BJ (cell line): ENCODE data around the gene CTSW. TPM values are rescaled to one million over a fixed set of nuclear protein-coding genes. Genes with fewer than 3 reads are reported as not detected.

Experiments used
- CTCF ChIA-PET: fragments of 350-600 bp; formaldehyde crosslinking; extraction: SDS; loops from one replicate; lab custom pipeline; 2021; ENCODE audit warnings: antibody characterized with exemption, inconsistent platforms; lab: Yijun Ruan, JAX
- POLR2A ChIA-PET: fragments of 300-600 bp; sonication (Branson Sonifier 250); formaldehyde crosslinking; extraction: SDS; loops from one replicate; lab custom pipeline; 2021; ENCODE audit warnings: antibody characterized with exemption; lab: Charles Lee
- DNase-seq: peaks from one replicate; pipeline ENCODE4 v3.0.0-alpha.2; 2011; ENCODE audit warnings: low read depth
- H3K27me3 ChIP-seq: 2 replicates; pipeline ENCODE4 v1.6.0; 2011; ENCODE audit warnings: low read length; ENCODE audit not compliant: control insufficient read depth, insufficient read depth
- H3K36me3 ChIP-seq: 2 replicates; pipeline ENCODE4 v1.5.1; 2011; ENCODE audit warnings: low read length; ENCODE audit not compliant: control insufficient read depth, insufficient read depth
- H3K4me3 ChIP-seq: 2 replicates; pipeline ENCODE4 v1.5.1; 2011; ENCODE audit warnings: low read depth, mild to moderate bottlenecking, control low read depth, low read length
- polyA plus RNA-seq: library from polyadenylated mRNA; depleted of rRNA; stranded (reverse); fragments of >200 nt; gene quantifications from 2 replicates; pipeline ENCODE4 v1.2.3, GENCODE V29; 2011
- TF ChIP-seq, protein P1 (sequence below): IDR thresholded peaks from 2 replicates; pipeline ENCODE4 v1.5.1; 2011; ENCODE audit warnings: low read depth, mild to moderate bottlenecking, control low read depth, inconsistent platforms, low read length, moderate library complexity; ENCODE audit not compliant: insufficient read depth

Gene CTSW
- polyA plus RNA-seq, 1 experiment: 0.21 TPM

GRCh38 chr11:65895482-65895981 is 15.9 kb downstream of the CTSW start:
- DNase-seq: no peak
- POLR2A ChIA-PET: no interaction called here
- Histone ChIP-seq H3K36me3 (peaks cover 7% of the 10 kb centered on the region), H3K4me3 (no peak overlapping the region), H3K27me3 (no peaks in the 10 kb centered on the region)
- CTCF ChIA-PET: interaction anchor here (0.6 to 11.3 kb wide), 3 partner anchors 8 to 184 kb away, joined by 3 to 130 read pairs (median 57); partner anchors contain the start of genes CCDC85B, FIBP and KAT5
- TF ChIP-seq, protein P1, sequence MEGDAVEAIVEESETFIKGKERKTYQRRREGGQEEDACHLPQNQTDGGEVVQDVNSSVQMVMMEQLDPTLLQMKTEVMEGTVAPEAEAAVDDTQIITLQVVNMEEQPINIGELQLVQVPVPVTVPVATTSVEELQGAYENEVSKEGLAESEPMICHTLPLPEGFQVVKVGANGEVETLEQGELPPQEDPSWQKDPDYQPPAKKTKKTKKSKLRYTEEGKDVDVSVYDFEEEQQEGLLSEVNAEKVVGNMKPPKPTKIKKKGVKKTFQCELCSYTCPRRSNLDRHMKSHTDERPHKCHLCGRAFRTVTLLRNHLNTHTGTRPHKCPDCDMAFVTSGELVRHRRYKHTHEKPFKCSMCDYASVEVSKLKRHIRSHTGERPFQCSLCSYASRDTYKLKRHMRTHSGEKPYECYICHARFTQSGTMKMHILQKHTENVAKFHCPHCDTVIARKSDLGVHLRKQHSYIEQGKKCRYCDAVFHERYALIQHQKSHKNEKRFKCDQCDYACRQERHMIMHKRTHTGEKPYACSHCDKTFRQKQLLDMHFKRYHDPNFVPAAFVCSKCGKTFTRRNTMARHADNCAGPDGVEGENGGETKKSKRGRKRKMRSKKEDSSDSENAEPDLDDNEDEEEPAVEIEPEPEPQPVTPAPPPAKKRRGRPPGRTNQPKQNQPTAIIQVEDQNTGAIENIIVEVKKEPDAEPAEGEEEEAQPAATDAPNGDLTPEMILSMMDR: no peak

DNA sequence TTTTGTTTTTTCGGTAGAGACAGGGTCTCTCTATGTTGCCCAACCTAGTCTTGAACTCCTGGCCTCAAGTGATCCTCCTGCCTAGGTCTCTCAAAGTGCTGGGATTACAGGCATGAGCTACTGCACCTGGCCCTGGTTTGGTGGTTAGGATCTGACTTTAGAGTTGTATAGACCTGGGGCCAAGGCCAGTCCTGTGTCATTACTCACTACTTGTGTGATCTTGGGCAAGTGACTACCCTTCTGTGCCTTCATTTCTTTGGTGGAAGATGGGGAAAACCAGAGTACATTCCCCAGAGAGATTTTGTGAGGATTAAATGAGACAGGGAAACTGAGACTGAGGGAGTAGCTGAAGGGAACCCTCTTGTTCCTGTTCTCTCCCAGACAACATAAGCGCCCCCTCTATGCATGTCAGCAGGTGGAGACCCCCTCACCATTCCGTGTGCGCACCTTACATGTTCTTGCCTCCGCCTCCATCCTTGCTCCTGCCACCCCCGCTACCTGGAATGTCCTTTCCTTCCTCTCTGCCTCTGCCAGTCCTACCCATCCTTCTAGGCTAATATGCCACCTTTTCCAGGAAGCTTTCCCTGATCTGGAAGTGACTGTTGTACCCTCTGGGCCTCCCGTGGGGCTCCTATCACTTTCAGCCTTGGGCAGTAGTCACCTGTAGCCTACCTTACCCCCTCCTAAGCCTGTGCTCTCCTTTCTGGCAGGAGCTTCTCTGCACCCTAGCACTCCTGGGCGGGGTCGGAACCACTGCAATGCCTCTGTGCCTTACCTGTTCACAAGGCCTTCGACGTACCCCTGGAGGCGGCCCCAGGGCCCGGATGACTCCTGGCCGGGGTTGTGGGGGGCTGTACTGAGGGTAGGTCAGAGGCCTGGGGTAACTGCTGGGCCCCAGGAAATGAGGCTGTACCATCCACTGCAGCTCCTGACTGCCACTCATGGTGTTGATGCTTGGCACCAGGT is 16.7 kb downstream of the CTSW start:
- no peaks in the 10 kb centered on the region for H3K27me3 ChIP-seq
- POLR2A ChIA-PET: no interaction called here
- no peak overlapping the region for H3K4me3 ChIP-seq
- H3K36me3 ChIP-seq: peaks cover 7% of the 10 kb centered on the region
- DNase-seq: no peak
- CTCF ChIA-PET: interaction anchor here (0.6 to 11.3 kb wide), 3 partner anchors 9 to 185 kb away, joined by 3 to 130 read pairs (median 5); partner anchors contain the start of genes CCDC85B, FIBP and KAT5
- TF ChIP-seq, protein P1: no peak

GRCh38 chr11:65897020-65897471 is 17.4 kb downstream of the CTSW start:
- TF ChIP-seq, protein P1: no peak
- DNase-seq: no peak
- Histone ChIP-seq H3K36me3 (peaks cover 7% of the 10 kb centered on the region), H3K4me3 (no peak overlapping the region), H3K27me3 (no peaks in the 10 kb centered on the region)
- POLR2A ChIA-PET: no interaction called here
- CTCF ChIA-PET: interaction anchor here (1.9 to 11.3 kb wide), 3 partner anchors 10 to 37 kb away, joined by 5 to 130 read pairs (median 7); partner anchors contain the start of genes CCDC85B and FIBP

GRCh38 chr11:65898656-65899355 is 19.2 kb downstream of the CTSW start:
- no peaks in the 10 kb centered on the region for H3K27me3 ChIP-seq
- peaks cover 3% of the 10 kb centered on the region for H3K36me3 ChIP-seq
- H3K4me3 ChIP-seq: peak overlapping the region; percentile 86
- TF ChIP-seq, protein P1: no peak
- ChIA-PET CTCF (interaction anchor here (0.9 to 11.3 kb wide), 4 partner anchors 12 to 27 kb away, joined by 3 to 130 read pairs (median 5); partner anchors contain the start of genes CCDC85B and FIBP), POLR2A (interaction anchor here (0.5 to 1.8 kb wide), 5 partner anchors 8 to 1524 kb away, joined by 3 to 19 read pairs (median 3); partner anchors contain the start of genes CCDC85B and FIBP)
- DNase-seq: no peak
